WTC11 (cell line): ENCODE results near the gene ADAP1.

Experiments used
- AFF4 ChIP-seq: sonication (generic); formaldehyde crosslinking; IDR thresholded peaks from 2 replicates; pipeline ENCODE4 v1.8.1; 2023; ENCODE audit warnings: mild to moderate bottlenecking, missing genetic modification reagents, borderline replicate concordance
- ARID4B ChIP-seq: sonication (generic); formaldehyde crosslinking; IDR thresholded peaks from 2 replicates; pipeline ENCODE4 v1.8.0; 2023; ENCODE audit warnings: missing genetic modification reagents, mild to moderate bottlenecking, borderline replicate concordance
- ATF2 ChIP-seq: sonication (generic); formaldehyde crosslinking; IDR thresholded peaks from 2 replicates; pipeline ENCODE4 v1.8.1; 2022; ENCODE audit warnings: low read depth, missing genetic modification reagents, borderline replicate concordance
- CTCF ChIP-seq: fragments of 200-600 bp; IDR thresholded peaks from 2 replicates; pipeline ENCODE4 v1.8.0; 2022; ENCODE audit warnings: antibody characterized with exemption
- E2F1 ChIP-seq: sonication (generic); formaldehyde crosslinking; IDR thresholded peaks from 2 replicates; pipeline ENCODE4 v1.8.0; 2022; ENCODE audit warnings: mild to moderate bottlenecking, missing genetic modification reagents
- ETV6 ChIP-seq: sonication (generic); formaldehyde crosslinking; IDR thresholded peaks from 2 replicates; pipeline ENCODE4 v1.8.1; 2022; ENCODE audit warnings: mild to moderate bottlenecking, missing genetic modification reagents
- IRF2 ChIP-seq: sonication (generic); formaldehyde crosslinking; IDR thresholded peaks from 2 replicates; pipeline ENCODE4 v1.8.0; 2022; ENCODE audit warnings: low read depth, missing genetic modification reagents, borderline replicate concordance
- JAZF1 ChIP-seq: fragments of 250-450 bp; sonication (Bioruptor Pico); IDR thresholded peaks from 2 replicates; pipeline ENCODE4 v1.9.0; 2021; ENCODE audit warnings: moderate library complexity, mild to moderate bottlenecking, inconsistent platforms
- JUN ChIP-seq: sonication (generic); formaldehyde crosslinking; IDR thresholded peaks from 2 replicates; pipeline ENCODE4 v1.8.0; 2023; ENCODE audit warnings: mild to moderate bottlenecking, missing genetic modification reagents
- MLX ChIP-seq: sonication (generic); formaldehyde crosslinking; IDR thresholded peaks from 2 replicates; pipeline ENCODE4 v1.8.1; 2023; ENCODE audit warnings: mild to moderate bottlenecking, missing genetic modification reagents, moderate library complexity
- USF1 ChIP-seq: sonication (generic); formaldehyde crosslinking; IDR thresholded peaks from 2 replicates; pipeline ENCODE4 v1.8.0; 2022; ENCODE audit warnings: mild to moderate bottlenecking, missing genetic modification reagents
- USF2 ChIP-seq: sonication (generic); formaldehyde crosslinking; IDR thresholded peaks from 2 replicates; pipeline ENCODE4 v1.8.1; 2023; ENCODE audit warnings: mild to moderate bottlenecking, missing genetic modification reagents, moderate library complexity
- ZBTB21 ChIP-seq: sonication (generic); formaldehyde crosslinking; IDR thresholded peaks from 2 replicates; pipeline ENCODE4 v1.8.1; 2023; ENCODE audit warnings: mild to moderate bottlenecking, missing genetic modification reagents, borderline replicate concordance
- ZNF138 ChIP-seq: sonication (generic); formaldehyde crosslinking; conservative IDR thresholded peaks from 2 replicates; pipeline ENCODE4 v1.8.1; 2022; ENCODE audit warnings: mild to moderate bottlenecking, moderate library complexity, missing genetic modification reagents

- TF ChIP-seq USF1: peak; percentile 11; the same call in 1 of the 2 replicates
- no peak for TF ChIP-seq CTCF
- TF ChIP-seq ZBTB21 (CRISPR knock-in tag): peak; percentile 52; the same call in 1 of the 2 replicates
- TF ChIP-seq IRF2 (CRISPR knock-in tag): no peak
- TF ChIP-seq ETV6 (CRISPR knock-in tag): peak; percentile 76
- no peak for TF ChIP-seq E2F1 (CRISPR knock-in tag)
- no peak; the same call in 1 of the 2 replicates for TF ChIP-seq ARID4B (CRISPR knock-in tag)
- no peak for TF ChIP-seq AFF4 (CRISPR knock-in tag)
- TF ChIP-seq ATF2 (CRISPR knock-in tag): no peak
- TF ChIP-seq MLX (CRISPR knock-in tag): no peak
- no peak for TF ChIP-seq JUN (CRISPR knock-in tag)
- no peak for TF ChIP-seq JAZF1 (CRISPR knock-in tag)
- no peak; the same call in 1 of the 2 replicates for TF ChIP-seq USF2 (CRISPR knock-in tag)
- TF ChIP-seq ZNF138 (CRISPR knock-in tag): 0 out of 2 replicates have a peak, but pooled peaks have one; percentile 64
Measured at GRCh38 chr7:974820-975681, 20.6 kb upstream of the ADAP1 start, which contains the start of gene COX19.
